Measurements from ENCODE around the gene TRAF2.

TRAF2 gene

DNA sequence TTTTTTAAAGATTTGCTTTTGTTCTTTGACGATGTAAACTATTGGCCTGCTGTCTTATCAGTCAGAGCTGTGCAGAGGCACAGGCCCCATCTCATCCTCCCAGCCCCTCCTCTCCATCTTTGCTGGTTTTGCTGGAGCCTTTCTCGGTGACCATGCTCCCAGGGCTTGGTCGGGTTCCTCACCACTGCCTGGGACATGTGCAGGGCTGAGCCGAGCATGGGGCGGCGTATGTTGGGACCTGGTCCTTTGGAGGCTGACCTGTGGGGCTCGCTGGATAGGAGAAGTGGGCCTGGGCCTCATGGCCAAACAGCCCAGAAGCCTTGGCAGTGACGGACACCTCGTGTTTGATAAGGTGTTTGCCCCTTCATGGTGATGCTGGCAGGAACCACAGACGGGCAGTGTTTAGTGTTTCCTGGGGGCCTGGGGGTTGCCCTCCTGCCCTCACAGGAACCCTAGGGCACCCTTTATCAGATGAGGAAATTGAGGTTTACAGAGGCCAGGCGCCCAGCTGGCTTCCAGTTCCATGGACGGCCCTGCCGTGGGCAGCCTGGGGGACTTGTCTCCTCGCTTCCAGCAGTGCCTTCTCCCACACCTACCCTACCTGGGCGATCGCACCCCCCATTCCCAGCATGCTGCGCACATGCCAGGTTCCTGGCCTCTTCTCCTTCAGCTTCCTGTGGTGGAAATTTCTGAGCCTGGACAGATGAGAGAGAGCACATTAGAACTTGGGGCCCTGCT lies 27.6 kb downstream of the TRAF2 start:
- no peak for DNase-seq

DNA sequence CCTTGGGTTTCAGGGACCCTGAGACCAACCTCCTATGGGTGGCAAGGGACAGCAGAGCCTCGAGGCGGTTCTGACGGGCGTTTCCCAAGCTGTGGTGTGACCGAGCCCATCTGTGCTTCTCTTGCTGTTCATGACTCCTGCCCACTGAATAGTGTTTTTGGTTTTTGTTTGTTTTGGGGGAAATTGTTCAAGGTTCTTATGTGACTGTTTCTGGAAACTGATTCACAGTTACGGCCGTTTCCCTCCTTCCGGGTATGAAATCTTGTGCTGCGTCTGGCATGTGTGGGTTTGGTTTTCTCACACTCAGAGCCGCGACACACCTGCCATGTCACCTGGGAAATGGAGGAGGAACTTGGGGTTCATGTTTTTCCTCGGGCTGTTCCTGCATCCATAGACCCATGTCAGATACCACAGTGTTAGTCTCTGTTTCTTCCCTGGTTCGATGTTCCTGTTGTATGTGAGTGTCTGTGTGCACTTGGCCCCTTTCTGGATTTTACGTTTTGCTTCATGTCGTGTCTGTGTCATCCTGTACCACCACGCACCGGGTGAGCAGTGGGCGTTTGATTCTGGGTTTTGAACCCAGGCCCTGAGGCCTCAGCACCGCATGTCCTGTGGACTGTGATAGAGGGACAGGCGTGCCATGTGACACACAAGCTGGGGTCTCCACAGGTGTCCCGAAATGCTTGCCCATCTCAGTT lies 29.5 kb downstream of the TRAF2 start:
- DNase-seq, result no peak

DNA sequence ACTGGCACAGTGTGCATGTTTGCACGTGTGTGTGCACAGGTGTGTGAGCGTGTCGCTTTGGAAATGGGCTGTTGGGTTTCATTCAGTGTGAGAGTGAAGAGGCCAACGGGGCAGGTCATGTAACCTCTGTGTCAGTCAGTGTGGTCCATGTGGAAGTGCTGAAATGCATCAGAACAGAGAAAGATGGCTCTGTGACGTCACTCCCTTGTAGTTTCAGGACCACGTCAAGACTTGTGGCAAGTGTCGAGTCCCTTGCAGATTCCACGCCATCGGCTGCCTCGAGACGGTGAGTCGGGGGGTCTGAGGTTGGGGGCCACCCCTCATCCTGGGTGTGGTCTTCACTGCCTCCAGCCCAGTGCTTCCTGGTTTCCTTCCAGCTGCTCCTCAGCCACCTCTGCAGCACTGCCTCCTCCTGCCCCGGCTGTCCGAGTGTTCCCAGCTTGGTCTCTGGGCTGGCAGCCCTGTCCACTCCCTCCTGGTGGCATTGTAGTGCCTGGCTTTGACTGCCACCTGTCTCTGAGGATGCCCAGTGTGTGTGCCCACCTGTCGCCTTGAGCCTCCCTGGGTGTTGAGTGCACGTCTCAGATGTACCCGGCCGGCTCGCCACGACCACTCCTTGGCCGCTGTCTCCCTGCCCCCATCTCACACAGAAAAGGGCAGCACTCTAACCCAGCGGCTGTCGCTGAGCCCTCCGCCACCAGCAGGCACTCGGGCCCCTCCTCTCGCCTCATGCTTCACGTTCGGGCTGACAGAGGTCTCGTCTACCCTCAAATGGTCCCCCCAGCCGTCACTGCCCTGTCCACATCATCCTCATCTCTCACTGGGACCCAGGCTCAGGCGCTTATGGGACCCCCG lies 30.2 kb downstream of the TRAF2 start:
- no peak for DNase-seq

DNA sequence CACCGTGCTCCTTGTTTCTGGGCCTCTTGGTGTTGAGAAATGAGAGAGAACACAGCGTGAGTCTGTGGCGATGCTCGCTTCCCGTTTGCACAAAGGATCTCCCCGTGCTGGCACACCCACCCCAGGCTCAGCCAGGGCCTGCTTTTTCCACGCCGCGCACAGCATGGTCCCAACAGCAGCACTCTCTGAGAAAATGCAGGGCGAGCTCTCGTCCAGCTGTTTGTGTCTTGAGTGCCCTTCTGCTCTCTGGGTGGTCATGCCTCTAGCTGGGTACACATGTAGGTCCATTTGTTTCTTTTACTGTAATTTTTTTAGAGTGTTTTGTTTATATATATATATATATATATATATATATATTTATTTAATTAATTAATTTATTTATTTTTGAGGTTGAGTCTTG lies 31.6 kb downstream of the TRAF2 start:
- no peak for DNase-seq

DNA sequence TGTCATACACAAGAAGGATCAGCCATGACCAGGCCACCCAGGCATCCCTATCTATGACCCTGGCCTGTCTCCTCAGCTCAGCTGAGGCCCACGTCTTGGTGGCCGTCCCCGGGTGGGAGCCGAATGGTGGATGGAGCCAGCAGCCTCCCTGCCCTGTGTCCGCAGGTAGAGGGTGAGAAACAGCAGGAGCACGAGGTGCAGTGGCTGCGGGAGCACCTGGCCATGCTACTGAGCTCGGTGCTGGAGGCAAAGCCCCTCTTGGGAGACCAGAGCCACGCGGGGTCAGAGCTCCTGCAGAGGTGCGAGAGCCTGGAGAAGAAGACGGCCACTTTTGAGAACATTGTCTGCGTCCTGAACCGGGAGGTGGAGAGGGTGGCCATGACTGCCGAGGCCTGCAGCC lies 33.8 kb downstream of the TRAF2 start:
- DNase-seq, result no peak

DNA sequence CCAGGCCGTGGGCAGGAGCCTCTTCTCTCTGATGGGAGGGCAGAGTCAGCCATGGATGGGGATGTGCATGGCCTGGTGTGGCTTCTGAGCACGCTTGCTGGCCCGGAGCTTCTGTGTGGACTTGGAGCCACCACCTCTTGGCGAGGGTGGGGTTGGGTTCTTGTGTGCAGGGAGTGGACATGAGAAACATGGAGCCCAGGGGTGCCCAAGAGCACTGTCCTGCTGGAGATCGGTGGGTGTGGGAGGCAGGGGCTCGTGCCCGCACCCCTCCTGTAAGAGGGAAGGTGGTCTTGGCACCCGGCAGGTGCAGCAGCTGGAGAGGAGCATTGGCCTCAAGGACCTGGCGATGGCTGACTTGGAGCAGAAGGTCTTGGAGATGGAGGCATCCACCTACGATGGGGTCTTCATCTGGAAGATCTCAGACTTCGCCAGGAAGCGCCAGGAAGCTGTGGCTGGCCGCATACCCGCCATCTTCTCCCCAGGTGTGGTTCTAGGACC lies 34.5 kb downstream of the TRAF2 start:
- DNase-seq, result no peak

DNA sequence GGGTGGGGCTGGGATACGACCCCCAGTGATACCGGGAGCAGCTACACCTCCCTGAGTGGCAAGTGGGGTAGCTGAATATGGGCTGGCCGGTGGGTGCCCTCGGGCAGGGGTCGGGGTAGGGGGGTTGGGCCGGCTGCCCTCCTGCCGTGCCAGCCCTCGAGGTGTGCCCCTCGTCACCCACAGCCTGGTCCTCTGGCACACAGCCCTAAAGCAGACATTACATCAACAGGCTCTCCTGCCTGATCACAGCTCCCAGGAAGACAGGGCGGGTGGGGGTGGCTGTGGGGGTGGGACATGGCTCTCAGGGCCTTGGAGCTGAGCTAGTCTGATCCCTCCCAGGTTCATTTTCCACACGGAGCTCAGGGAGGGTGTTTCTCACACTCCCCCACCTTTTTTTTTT lies 35.0 kb downstream of the TRAF2 start:
- no peak for DNase-seq

DNA sequence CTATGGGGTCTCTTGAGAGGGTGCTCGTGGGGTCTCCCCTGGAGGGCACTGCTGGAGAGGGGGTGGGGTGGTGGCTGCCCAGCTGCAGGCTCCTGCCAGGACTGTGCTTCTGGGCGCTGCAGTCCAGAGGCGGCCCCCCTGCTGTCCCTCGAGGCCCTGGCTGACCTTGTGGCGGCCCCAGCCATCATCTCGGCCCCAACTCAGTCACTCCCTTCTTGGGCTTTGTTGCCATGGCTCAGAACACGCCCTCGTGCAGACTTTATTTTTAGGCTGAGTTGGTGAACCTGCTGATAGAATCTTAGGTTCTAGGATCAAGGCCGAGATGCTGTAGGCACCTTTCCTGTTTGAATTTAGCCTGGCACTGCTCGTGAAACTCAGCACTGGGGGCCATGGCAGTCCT lies 35.4 kb downstream of the TRAF2 start:
- DNase-seq, result no peak

DNA sequence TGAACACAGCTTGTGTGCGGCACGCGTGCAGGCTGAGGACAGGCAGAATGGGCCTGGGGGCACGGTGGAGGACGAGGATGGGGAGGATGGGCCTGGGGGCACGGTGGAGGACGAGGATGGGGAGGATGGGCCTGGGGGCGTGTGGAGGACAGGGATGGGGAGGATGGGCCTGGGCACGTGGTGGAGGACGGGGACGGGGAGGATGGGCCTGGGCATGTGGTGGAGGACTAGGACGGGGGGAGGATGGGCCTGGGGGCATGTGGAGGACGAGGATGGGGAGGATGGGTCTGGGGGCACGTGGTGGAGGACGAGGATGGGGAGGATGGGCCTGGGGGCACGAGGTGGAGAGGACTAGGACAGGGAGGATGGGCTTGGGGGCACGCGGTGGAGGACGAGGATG lies 36.2 kb downstream of the TRAF2 start:
- DNase-seq, result no peak

DNA sequence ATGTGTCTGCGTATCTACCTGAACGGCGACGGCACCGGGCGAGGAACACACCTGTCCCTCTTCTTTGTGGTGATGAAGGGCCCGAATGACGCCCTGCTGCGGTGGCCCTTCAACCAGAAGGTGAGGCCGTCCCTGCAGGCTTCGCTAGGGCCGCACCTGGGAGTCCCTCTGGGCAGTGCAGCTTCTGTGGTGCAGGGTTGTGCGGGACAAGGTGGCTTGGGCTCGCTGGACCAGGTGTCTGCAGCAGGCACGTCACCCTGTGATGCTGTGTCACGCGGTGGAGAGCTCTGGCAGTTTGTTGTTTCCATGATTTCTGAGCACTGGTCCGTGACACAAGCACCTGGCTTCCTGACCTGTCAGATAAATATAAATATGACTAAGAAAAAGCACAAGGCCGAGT lies 37.6 kb downstream of the TRAF2 start:
- DNase-seq, result no peak

DNA sequence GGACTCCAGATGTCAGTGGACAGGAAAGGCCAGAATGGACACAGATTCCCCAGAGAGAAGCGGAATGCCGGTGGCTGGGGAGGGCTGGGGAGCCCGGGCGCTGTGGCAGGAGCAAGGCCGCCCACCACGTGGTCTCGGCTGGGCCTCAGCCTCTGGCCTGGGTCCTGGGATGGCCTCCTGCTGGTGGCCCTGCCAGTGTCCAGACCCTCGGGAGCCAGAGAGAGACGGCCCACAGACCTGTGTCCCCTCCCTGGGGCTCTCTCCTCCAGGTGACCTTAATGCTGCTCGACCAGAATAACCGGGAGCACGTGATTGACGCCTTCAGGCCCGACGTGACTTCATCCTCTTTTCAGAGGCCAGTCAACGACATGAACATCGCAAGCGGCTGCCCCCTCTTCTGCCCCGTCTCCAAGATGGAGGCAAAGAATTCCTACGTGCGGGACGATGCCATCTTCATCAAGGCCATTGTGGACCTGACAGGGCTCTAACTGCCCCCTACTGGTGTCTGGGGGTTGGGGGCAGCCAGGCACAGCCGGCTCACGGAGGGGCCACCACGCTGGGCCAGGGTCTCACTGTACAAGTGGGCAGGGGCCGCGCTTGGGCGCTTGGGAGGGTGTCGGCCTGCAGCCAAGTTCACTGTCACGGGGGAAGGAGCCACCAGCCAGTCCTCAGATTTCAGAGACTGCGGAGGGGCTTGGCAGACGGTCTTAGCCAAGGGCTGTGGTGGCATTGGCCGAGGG lies 39.3 kb downstream of the TRAF2 start:
- no peak for DNase-seq

DNA sequence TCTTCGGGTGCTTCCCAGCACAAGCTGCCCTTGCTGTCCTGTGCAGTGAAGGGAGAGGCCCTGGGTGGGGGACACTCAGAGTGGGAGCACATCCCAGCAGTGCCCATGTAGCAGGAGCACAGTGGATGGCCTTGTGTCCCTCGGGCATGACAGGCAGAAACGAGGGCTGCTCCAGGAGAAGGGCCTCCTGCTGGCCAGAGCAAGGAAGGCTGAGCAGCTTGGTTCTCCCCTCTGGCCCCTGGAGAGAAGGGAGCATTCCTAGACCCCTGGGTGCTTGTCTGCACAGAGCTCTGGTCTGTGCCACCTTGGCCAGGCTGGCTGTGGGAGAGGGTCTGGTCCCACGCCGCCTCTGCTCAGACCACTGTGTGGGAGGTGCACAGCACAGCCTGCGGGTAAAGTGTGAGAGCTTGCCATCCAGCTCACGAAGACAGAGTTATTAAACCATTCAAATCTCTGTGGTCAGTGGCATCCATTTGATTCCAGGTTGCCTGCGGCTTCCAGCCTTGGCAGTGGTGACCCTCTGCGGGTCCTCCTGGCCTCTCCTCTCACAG lies 39.9 kb downstream of the TRAF2 start:
- no peak for DNase-seq

DNA sequence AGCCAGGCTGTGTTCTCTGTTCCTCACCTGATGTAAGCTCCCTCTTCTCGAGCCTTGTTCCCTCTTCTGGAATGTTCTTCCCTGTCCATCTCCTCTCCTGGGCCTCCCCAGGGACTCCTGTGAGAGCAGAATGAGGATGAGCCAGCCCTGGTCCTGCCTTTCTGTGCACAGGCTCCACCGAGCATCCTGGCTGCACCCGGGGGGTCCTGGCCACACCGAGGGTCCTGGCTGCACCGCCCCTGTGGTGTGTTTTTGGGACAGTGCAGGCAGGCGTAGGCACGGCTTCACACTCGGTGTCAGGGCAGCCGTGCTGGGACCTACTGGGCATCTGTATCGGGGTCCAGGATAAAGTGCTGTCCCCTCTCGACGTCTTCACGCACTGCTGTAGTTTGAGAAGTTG lies 40.4 kb downstream of the TRAF2 start:
- DNase-seq, result no peak

DNA sequence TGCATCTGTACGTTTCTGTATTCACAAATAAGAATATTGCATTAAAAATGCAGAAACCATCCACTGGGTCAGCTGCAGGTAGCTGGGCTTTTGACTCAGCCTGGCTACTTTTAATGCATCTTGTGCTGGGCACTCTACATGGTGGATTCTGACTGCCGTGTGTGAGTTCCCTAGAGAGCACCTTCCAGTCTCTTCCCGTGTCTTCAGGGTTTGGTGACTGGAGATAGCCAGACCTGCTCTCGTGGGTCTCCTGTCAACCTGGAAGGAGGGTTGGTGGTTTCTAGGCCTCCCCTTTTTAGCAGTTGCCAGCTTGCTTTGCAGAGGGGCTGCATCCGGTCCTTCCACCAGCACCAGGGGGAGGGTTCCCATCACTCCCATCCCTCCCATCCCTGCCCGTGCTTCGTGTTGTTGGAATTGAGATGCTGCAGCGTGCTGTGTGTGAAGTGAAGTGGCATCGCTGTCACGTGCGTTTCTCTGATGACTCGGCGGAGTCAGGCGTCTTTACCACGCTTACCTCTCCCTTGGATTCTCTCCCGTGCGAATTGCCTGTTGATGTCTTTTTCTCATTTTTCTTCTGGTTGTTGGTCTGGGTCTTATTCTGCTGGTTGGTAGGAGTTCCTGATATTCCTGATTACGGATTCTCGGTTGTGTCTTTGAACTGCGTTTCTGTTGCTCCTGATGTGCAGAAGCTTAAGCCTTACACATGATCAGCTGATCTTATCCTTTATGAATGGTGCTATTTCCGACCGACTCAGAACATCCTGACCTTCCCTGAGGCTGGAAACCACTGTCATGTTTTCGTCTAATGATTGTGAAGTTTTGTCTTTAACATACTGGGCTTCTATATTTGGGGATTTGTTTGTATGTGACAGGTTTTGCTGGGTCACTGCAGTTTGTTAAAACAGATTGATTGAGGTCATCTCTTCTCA lies 41.3 kb downstream of the TRAF2 start:
- no peak for DNase-seq

DNA sequence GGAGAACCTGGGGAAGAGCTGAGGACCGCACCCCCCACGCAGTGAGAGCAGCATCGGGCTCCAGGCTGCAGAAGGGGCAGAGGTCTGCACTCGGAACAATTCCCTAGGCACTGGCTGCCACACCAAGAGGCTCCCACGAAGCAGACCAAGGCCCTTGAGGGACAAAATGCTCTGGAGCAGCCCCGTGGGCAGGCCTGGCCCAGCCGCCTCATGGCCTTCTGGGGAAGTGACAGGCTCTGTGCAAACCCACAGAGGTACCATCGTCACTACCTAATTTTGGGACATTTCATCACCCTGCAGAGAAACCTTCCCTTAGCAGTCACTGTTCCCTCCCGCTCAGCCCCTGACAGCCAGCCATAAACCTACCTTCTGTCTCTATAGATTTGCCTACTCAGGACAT lies 42.3 kb downstream of the TRAF2 start:
- no peak for DNase-seq

DNA sequence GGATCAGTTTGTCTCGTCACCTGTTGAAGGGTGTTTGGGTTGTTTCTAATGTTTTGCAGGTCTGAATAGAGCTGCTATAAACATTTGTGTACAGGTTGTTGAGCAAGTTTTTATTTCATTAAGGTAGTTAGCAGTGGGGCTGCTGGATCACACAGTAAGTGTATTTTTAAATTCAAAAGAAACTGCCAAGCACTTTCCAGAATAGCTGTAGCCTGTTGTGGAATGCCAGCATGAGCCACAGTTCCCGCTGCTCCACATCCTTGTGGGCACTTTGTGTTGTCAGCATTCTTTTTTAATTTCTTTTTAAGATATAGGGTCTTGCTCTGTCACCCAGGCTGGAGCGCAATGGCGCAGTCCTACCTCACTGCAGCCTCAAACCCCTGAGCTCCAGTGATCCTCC lies 43.7 kb downstream of the TRAF2 start:
- DNase-seq, result no peak

DNA sequence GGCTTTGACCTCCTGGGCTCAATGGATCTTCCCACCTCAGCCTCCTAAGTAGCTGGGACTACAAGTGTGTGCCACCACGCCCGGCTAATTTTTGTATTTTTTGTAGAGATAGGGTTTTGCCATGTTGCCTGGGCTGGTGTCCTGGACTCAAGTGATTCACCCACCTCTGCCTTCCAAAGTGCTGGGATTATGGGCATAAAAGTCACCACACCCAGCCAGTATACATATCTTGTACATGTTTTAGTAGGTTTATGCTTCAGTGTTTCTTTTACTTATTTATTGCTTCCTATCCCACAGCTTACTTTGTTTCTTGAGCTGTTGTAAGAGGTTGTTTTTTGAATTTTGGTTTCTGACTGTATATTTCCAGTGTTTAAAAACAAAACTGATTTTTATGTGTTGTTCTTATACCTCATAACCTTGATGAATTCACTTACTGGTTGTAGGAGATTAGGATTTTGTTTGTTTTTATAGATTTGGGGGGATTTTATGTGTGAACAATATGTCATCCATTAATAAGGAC lies 45.4 kb downstream of the TRAF2 start:
- no peak for DNase-seq

DNA sequence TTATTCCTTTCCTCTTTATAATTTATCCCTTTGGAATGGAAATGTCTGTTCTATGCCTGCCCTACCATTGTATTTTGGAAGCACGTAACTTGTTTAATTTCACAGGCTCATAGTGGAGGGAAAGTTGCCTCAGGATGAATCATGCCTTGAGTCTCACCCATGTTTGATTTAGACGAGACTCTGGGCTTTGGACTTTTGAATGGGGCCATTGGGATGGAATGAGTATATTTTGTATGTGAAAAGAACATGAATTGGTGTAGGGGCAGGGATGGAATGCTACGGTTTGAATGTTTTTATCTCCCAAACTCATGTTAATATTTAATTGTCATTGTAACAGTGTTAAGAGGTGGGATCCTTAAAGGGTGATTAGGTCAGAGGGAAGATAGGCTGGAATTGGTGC lies 48.0 kb downstream of the TRAF2 start:
- DNase-seq, result no peak

DNA sequence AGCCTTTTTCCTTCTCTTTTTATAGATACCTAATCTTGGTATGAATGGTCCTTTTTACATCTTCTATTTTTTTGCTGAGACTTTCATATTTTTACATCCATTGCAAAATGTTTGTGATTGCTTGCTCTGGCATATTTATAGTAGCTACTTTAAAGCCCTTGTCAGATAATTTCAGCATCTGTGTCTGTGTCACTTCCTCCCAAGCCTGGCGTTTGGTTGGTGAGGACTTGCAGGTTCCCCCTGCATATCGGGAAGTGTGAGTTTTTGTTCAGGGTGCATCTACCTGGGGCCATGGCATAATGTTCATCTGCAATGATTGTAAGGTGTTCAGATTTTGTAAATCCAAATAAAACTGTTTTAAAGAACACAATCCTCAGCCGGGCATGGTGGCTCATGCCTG lies 49.3 kb downstream of the TRAF2 start:
- no peak for DNase-seq

DNA sequence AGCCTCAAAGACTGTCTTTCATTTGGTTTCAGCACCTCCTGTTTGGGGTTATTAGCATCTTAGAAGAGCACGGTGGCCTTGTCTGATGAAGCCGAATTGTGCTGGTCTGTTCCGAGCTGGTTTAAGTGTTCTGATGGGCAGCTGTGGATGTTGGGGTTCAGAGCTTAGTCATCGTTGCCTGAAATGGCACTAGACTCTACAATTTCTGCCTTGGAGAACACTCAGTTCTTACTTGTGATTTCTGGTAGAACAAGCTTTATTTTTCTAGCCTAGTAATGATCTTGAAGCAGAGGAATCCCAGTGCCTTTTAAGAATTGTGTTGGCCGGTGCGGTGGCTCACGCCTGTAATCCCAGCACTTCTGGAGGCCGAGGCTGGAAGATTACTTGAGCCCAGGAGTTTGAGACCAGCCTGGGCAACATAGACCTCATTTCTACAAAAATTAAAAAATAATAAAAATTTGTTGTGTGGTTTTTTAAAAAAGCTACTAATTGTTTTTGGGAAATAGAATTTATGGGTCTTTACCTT lies 50.4 kb downstream of the TRAF2 start:
- DNase-seq, result no peak
